GM19099 (cell line): ENCODE measurements around the gene CD274.

Source experiments
- POLR2A ChIP-seq: IDR thresholded peaks from 3 replicates; pipeline ENCODE4 v1.6.1; 2011; ENCODE audit warnings: low read depth; ENCODE audit not compliant: insufficient read length; ENCODE audit errors: extremely low read depth

CD274 gene

GRCh38 chr9:5481322-5482040, 31.1 kb downstream of the CD274 start:
- TF ChIP-seq POLR2A: no peak

DNA sequence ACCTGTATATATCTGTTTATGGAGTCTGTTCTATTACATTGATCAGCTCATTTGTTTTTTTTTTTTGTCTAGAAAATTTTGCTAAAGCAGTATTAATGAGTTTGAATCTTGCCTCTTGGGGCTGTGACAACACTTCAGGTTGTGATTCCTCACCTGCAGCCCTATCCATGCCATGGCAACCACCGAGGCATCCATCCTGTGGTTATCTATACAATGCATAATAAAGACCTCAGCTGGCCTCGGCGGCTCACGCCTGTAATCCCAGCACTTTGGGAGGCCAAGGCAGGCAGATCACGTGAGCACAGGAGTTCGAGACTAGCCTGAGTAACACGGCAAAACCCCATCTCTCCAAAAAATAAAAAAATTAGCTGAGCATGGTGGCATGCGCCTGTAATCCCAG, 31.9 kb downstream of the CD274 start:
- TF ChIP-seq POLR2A: no peak

GRCh38 chr9:5483306-5483705, 33.0 kb downstream of the CD274 start:
- no peak for TF ChIP-seq POLR2A

DNA sequence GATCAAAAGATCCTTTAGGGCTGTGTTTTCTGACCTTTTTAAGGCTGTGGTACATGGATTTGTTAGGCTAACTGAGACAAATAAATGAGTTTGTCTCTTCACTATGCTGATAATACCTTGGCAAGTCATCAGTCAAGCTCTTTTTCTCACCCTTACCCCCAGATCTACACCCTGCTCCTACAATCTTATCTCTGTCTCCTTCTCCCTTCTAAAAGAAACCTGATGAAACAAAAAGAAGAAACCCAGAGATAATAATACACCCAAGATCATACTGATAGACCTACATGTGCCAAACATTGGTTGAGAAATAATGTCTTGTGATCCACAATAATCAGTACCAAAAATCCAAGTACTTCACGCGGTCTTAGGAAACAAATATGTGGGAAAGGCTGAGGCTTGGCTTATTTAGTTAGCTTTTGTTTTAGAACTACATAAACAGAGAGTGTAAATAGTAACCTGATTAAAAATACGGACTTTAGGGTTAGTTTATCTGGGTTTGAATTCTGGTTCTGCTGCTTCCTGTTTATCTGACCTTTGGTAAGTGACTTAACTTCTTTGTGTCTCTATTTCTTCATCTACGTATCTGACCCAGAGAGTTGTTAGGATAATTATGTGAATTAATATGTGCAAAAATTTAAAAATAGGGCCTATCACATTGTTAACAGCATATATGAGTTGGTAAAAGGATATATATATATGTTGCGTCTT, 35.2 kb downstream of the CD274 start:
- no peak for TF ChIP-seq POLR2A

DNA sequence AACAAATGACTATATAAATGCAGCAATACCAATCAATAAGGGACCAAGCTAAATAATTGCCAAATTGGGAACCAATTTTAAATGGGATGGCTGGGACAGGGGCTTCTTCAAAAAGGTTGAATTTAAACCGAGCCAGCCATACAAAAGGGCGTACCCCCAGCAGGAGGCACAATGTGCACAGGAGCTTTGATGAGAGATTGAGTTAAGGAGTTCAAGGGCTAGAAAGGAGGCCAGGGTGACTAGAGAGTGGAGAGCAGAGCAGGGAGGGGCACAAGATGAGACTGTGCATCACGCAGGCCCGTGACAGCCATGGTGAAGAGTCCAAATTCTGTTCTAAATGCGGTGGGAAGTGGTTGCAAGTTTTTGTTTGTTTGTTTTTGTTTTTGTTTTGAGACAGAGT, 36.6 kb downstream of the CD274 start:
- TF ChIP-seq POLR2A: no peak

DNA sequence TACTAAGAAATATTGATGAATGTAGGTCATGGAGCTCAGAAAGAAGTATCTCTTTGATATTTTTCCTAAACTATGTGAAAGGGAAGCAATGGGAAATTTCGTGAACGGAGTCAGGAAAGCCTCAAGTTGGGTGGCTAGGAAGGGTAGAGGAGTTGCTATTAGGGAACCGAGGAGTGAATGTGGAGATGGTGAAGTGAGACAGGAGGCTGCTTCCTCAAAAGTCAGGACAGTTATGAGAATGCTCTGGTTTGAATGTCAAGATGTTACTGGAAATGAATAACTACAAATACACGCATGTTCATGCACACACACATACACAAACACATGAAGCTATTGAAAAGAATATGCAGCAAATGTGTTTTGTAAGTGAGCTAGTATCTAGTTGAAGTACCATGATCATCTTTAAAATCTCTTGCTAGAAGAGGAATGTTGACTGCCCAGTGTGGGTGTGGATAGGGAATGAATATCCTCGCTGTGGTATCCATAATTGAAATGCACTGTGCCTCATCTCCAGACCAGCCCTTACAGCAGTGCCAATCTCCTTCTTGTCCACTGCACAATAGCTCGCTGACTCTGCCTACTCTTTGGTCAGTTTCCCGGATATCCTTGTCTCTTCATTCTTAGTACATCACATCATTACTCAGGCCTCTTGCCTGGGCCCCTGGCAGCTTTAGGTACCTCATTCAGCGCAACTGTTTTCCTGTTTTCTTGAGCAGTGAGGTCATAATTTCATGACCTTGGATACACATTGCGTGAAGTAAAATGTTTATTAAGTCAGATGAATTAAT, 38.1 kb downstream of the CD274 start:
- TF ChIP-seq POLR2A: no peak

- no peak for TF ChIP-seq POLR2A
These were observed 39.5 kb downstream of the CD274 start for GRCh38 chr9:5489630-5490490.

GRCh38 chr9:5492965-5493678, 42.8 kb downstream of the CD274 start:
- TF ChIP-seq POLR2A: peak; percentile 18

- peak; percentile 43 for TF ChIP-seq POLR2A
These were observed 43.6 kb downstream of the CD274 start for GRCh38 chr9:5493679-5494511.

GRCh38 chr9:5499157-5499556, 48.8 kb downstream of the CD274 start:
- no peak for TF ChIP-seq POLR2A

DNA sequence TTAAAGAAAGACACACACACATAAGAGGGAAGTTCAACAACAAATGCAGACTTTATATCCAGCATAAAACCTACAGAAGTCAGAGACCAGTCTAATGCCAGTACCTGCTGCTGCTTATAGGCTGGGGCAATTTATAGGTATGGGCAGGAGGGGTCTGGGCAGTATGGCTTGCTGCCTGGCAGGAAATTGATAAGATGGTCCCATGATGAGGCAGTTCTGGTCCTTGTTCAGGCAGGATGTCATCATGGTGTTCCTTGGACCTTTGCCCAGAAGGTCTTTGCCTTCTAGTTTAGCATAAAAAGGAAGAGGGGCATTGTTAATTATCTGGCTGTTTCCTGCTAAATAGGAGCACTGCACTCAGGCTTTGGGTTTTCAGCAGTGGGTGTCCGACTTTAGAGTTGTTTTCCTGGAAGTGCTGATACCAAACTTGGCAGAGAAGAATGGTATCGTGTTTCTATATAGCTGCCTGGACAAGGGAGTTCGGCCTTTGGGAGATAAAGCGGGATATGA, 49.6 kb downstream of the CD274 start:
- TF ChIP-seq POLR2A: no peak

DNA sequence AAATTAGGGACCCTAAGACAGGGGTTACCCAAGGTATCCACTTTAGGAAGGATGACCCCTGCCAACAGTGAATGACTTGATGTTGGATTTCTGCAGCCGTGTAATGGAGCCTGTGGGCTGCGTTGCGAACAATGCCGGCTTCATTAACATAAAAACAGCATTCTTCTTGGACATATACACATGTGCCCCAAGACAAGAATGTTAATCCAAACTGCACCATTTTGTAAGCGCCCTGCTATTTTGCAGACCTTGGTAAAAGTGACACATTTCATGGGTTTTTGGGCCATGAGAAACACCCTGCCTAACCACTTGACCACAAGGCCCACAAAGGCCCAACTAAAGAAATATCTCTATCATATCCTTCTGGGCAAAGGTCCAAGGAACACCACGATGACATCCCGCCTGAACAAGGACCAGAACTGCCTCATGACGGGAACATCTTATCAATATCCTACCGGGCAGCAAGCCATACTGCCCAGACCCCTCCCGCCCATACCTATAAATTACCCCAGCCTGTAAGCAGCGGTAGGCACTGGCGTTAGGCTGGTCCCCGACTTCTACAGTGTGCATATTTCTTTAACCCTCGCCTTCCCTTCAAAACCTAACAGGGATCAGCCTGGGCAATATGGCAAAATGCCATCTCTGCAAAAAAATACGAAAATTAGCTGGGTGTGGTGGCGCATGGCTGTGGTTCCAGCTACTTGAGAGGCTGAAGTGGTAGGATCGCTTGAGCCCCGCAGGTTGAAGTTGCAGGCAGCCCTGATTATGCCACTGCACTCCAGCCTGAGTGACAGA, 50.3 kb downstream of the CD274 start:
- TF ChIP-seq POLR2A: no peak
